ENCODE data around the gene CFAP221. TPM values are rescaled to one million over a fixed set of nuclear protein-coding genes. Genes with fewer than 3 reads are reported as not detected.

CFAP221 gene
- total RNA-seq, 1 experiment from 2014 or later = not detected

DNA sequence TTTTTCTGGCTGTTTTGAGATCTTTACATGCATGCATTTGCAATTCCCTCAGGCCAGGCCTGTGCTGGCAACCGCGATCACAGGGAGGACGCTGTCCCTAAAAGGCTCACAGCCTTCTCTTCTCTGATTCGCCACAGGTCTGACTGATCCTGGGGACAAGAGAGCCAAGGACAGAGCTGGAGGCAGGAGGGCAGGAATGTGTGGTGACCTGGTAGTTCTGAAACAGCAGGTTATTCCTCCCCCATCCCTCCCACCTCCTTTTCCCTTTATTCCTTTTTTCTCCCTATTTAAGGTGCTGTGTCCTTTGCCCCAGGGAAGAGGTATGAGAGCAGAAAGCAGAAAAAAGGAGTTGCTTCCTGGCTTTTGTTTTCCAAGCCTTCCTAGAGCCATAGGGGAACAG is 156.6 kb downstream of the CFAP221 start:
- Histone ChIP-seq H3K4me3 (no peak overlapping the region), H3K36me3 (no peaks in the 10 kb centered on the region), H3K27me3 (replicated peaks) (no peaks in the 10 kb centered on the region), H3K9me3 (replicated peaks) (no peaks in the 10 kb centered on the region), H3K27ac (no peak overlapping the region), H3K4me1 (replicated peaks) (0 out of 2 replicates have a peak, but pooled peaks cover 3% of the 10 kb centered on the region)
- DNase-seq (ENCODE audit: low read depth in 1 of 2, low spot score in 2 of 2) = no peak

DNA sequence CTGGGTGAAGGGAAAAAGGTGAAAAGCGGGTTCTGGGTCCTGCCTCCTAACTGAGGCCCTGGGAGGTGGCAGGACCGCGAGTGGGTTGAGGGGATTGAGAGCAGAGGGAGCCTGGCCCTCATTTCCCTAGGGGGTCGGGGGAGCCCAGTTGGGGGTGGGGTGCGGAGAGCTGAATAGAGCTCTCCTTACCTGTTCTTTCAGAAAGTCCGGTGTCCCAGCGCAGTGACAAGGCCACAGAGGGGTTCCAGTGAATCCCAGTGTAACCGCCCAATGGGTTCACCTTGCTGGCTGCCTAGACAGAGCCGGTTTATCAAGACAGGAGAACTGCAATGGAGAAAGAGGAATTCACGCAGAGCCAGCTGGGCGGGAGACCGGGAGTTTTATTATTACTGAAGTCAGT is 157.1 kb downstream of the CFAP221 start:
- no peaks in the 10 kb centered on the region for H3K36me3 ChIP-seq
- H3K9me3 ChIP-seq (replicated peaks) = no peaks in the 10 kb centered on the region
- no peak overlapping the region for H3K27ac ChIP-seq
- no peak for DNase-seq (ENCODE audit: low read depth in 1 of 2, low spot score in 2 of 2)
- no peak overlapping the region for H3K4me3 ChIP-seq
- 0 out of 2 replicates have a peak, but pooled peaks cover 3% of the 10 kb centered on the region for H3K4me1 ChIP-seq (replicated peaks)
- no peaks in the 10 kb centered on the region for H3K27me3 ChIP-seq (replicated peaks)

DNA sequence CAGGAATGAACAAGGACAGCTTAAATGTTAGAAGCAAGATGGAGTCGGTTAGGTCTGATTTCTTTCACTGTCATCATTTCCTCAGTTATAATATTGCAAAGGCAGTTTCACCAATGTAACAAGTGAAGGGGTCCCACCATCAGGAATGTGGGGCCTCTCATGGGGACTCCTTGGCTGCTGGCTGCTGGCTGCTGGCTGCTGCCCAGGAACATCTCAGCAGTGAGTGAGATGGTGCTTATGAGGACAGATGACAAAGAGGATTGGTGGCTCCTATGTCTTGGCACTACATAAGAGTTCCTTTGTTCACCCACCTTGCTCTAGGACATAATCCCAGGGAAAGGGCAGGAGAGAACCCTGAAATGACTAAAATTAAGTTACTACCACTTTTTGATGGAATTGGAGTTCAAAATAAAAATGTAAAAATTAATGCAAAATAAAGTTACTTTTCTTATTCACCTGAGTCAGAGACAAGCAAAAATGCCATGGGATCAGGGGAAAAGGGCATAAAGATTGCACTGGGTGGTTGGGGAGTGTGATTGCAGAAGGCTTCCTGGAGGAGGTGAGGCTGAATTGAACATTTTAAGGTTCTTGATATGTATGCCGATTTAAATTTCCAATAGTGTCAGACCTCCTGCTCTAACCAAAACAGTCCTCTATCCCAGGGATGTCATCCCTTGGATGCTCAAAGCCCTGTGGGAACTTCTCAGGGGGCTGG is 158.1 kb downstream of the CFAP221 start:
- Histone ChIP-seq H3K27me3 (replicated peaks) (no peaks in the 10 kb centered on the region), H3K27ac (no peak overlapping the region), H3K4me3 (no peak overlapping the region), H3K4me1 (replicated peaks) (0 out of 2 replicates have a peak, but pooled peaks cover 3% of the 10 kb centered on the region), H3K9me3 (replicated peaks) (no peaks in the 10 kb centered on the region), H3K36me3 (no peaks in the 10 kb centered on the region)
- no peak for DNase-seq (ENCODE audit: low read depth in 1 of 2, low spot score in 2 of 2)

GRCh38 chr2:119702918-119703401 is 158.7 kb downstream of the CFAP221 start:
- Histone ChIP-seq H3K4me1 (replicated peaks) (0 out of 2 replicates have a peak, but pooled peaks cover 3% of the 10 kb centered on the region), H3K27me3 (replicated peaks) (no peaks in the 10 kb centered on the region), H3K4me3 (no peak overlapping the region), H3K36me3 (no peaks in the 10 kb centered on the region), H3K27ac (no peak overlapping the region), H3K9me3 (replicated peaks) (no peaks in the 10 kb centered on the region)
- DNase-seq (ENCODE audit: low read depth in 1 of 2, low spot score in 2 of 2) = peak; percentile 53 to 69

GRCh38 chr2:119703526-119703925 is 159.3 kb downstream of the CFAP221 start:
- Histone ChIP-seq H3K36me3 (no peaks in the 10 kb centered on the region), H3K4me1 (replicated peaks) (0 out of 2 replicates have a peak, but pooled peaks cover 3% of the 10 kb centered on the region), H3K4me3 (no peak overlapping the region), H3K27me3 (replicated peaks) (no peaks in the 10 kb centered on the region), H3K9me3 (replicated peaks) (no peaks in the 10 kb centered on the region), H3K27ac (no peak overlapping the region)
- DNase-seq (ENCODE audit: low read depth in 1 of 2, low spot score in 2 of 2) = no peak

GRCh38 chr2:119704670-119705120 is 160.4 kb downstream of the CFAP221 start:
- Histone ChIP-seq H3K27me3 (replicated peaks) (no peaks in the 10 kb centered on the region), H3K9me3 (replicated peaks) (no peaks in the 10 kb centered on the region), H3K4me3 (no peak overlapping the region), H3K36me3 (no peaks in the 10 kb centered on the region), H3K27ac (no peak overlapping the region), H3K4me1 (replicated peaks) (0 out of 2 replicates have a peak, but pooled peaks cover 3% of the 10 kb centered on the region)
- DNase-seq (ENCODE audit: low read depth in 1 of 2, low spot score in 2 of 2) = no peak

DNA sequence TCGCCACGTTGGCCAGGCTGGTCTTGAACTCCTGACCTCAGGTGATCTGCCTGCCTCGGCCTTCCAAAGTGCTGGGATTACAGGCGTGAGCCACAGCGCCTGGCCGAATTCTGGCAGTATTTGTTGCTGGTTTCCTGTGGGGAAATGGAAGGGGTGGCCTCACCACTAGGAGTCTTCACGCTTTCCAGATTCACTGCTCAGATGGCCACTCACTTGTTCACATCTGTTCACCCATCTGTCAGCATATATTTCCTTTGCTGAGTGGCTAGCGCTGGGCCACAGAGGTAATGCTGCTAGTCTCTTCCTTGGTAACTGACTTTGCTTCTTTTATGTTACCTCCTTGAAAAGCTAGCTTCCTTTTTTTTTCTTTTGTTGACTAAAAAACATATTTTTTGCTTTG is 162.0 kb downstream of the CFAP221 start:
- 0 out of 2 replicates have a peak, but pooled peaks cover 3% of the 10 kb centered on the region for H3K4me1 ChIP-seq (replicated peaks)
- no peaks in the 10 kb centered on the region for H3K9me3 ChIP-seq (replicated peaks)
- H3K36me3 ChIP-seq = no peaks in the 10 kb centered on the region
- no peak overlapping the region for H3K27ac ChIP-seq
- no peaks in the 10 kb centered on the region for H3K27me3 ChIP-seq (replicated peaks)
- no peak overlapping the region for H3K4me3 ChIP-seq
- no peak for DNase-seq (ENCODE audit: low read depth in 1 of 2, low spot score in 2 of 2)

Other genes with a start within 250 kb of the CFAP221 start
- gene C2orf76, start 177.6 kb upstream of the CFAP221 start, total RNA-seq (2014; rRNA removed; shearing (Covaris generic)) = 15.8 and 18.3 TPM in 2 replicates
- gene DBI, start 177.5 kb upstream of the CFAP221 start, total RNA-seq (2014; rRNA removed; shearing (Covaris generic)) = 98.6 and 173 TPM in 2 replicates
- not detected in 2 replicates for gene TMEM37, start 112.6 kb upstream of the CFAP221 start, total RNA-seq (2014; rRNA removed; shearing (Covaris generic))
- gene SCTR, start 20.0 kb upstream of the CFAP221 start, total RNA-seq (2014; rRNA removed; shearing (Covaris generic)) = not detected in 2 replicates
- 4.5 and 10.0 TPM in 2 replicates for gene TMEM177, start 134.8 kb downstream of the CFAP221 start, total RNA-seq (2014; rRNA removed; shearing (Covaris generic))
- 8.0 and 10.5 TPM in 2 replicates for gene PTPN4, start 215.5 kb downstream of the CFAP221 start, total RNA-seq (2014; rRNA removed; shearing (Covaris generic))

Data from SJSA1 (cell line).